HG03469 (cell line): ENCODE measurements around the gene SOWAHB.

ENCODE experiments used
- ATAC-seq: cut with Tn5 transposase; IDR thresholded peaks from one replicate; pipeline ENCODE4 v1.9.1; 2021; ENCODE audit warnings: mild to moderate bottlenecking, moderate library complexity, moderate number of reproducible peaks; ENCODE audit not compliant: unreplicated experiment

Gene SOWAHB

DNA sequence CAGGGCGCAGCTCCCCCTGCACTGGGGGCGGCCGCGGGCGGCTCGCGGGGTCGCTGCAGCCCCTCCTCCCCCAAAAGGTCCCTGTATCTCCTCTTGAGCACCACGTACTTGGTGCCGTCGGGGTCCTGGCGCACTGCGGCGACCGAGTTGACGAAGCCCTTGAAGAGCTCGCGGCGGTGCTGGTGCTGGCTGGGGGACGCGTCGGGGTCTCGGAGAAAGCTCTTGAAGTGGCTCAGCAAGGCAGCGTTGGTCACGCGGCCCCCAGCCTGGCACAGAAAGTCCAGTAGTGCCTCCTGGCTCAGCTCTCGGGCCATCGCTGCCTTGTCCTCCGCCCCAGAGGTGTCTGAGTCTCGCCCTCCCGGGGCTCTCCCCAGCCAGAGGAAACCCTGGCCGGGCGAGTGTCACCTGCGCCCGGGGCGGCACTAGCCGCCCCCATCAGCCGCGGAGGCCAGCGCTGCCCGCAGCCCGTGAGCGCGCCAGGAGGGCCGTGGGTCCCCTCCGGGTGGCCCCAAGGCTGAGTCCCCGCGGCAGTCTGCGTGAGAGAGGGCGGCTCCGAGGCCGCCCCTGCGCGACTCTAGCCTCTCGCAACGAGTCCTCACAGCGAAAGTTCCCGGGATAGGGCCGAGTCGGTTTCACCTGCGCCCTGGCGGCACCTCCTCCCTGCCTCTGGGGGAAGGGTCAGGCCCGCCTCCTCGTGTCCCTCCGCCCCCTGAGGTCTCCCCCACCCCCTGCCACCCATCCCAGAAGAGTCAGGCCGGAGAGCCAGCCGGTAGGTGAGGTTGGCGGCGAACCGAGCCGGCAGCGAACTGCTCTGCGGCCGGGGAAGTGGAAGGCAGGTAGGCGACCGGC lies at the start of gene SOWAHB:
Gene SOWAHB (minus strand): TSS at position 609 of the 849 bp plus-strand sequence. CDS start 295 bp downstream, at position 314.
- no peak for ATAC-seq

DNA sequence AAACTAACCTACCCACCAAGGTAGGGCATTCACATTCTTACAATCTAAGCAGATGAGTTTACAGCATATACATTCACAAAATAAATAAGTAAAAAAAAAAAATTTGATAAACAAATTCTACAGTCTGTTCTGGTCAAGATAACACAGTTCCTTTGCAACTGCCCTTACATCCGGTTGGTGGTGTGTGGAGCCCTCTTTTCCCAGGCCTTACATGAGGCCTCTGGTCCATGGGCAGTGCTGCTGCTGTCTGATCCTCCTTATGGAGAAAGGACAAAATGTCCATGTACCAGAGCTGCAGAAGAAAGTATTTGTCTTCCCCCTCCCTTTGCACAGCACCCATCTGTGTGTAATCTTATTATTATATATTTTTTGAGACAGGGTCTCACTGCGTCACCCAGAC lies 49.4 kb upstream of the SOWAHB start:
- no peak for ATAC-seq

DNA sequence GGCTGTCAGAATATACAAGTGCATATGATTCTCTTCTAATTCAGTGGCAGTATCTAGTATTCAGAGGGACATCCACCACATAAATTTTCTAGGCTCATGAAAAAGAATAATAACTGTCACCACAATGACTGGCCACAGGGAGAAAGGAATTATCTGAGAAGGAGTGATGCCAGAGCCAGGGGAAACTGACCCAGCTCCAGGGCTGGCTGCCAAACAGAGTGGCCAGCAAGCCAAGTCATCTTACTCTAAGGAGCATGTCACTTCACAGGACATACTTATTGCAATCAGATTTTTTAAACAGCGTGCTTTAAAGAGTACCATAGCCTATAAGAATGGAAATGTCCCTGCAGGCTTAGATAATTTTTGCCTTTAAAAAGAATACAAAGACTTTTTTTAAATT lies 45.8 kb upstream of the SOWAHB start:
- ATAC-seq = no peak

- ATAC-seq = no peak
Measured at GRCh38 chr4:76943129-76943620, 45.2 kb upstream of the SOWAHB start.

DNA sequence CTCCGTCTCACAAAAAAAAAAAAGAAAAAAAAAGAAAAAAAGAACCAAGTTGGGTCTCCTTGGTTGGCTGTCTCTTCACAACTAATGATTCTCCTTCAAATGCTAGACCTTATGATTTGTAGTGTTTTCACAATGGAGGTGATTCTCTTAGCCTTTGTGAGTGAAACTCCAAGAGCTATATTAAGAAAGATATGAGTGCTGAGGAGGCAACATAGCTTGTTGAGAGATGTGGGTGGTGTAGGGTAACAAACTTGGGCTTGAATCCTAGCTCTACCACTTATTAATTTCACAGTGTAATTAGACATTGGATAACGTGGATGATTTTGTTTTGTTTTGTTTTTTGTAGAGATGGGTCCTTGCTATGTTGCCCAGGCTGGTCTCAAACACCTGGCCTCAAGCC lies 41.2 kb upstream of the SOWAHB start:
- ATAC-seq = no peak

- no peak for ATAC-seq
Measured at GRCh38 chr4:76931576-76932276, 33.8 kb upstream of the SOWAHB start.

GRCh38 chr4:76931087-76931486 lies 33.1 kb upstream of the SOWAHB start:
- ATAC-seq = no peak

- ATAC-seq = no peak
Measured at GRCh38 chr4:76930685-76931084, 32.7 kb upstream of the SOWAHB start.

GRCh38 chr4:76926841-76927240 lies 28.9 kb upstream of the SOWAHB start:
- no peak for ATAC-seq

DNA sequence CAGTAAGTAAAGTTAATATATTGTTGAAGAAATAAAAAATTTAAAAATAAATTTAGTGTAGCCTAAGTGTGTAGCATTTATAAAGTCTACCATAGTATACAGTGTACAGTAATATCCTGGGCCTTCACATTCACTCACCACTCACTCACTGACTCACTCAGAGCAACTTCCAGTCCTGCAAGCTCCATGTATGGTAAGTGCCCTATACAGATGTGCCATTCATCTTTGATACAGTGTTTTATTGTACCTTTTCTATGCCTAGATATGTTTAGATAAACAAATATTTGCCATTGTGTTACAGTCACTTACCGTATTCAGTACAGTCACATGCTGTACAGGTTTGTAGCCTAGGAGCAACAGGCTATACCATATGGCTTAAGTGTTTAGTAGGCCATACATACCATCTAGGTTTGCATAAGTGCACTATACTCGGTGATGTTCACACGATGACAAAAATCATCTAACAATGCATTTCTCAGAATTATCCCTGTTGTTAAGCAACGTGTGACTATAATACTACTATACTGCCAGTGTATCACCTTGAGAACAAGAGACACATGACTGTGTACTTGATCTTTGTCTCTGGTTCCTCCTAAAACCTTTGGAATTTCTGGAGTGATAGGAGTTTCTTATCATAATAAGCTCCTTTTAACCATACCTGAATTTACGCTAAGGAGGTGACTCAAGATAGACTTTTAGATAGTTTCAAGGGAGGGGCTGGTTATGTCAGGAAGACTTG lies 25.8 kb upstream of the SOWAHB start:
- no peak for ATAC-seq

DNA sequence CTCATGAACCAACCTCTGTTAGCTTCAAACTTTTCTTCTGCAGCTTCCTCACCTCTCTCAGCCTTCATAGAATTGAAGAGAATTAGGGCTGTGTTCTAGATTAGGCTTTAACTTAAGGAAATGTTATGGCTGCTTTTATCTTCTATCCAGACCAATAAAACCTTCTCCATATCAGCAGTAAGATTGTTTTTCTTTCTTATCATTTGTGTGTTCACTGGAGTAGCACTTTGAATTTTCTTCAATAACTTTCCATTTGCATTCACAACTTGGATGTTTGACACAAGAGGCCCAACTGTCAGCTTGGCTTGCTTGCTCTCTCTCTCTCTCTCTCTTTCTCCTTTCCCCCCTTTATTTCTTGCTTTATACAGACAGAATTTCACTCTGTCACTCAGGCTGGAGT lies 22.8 kb upstream of the SOWAHB start:
- ATAC-seq = no peak

GRCh38 chr4:76909711-76910110 lies 11.8 kb upstream of the SOWAHB start:
- no peak for ATAC-seq

DNA sequence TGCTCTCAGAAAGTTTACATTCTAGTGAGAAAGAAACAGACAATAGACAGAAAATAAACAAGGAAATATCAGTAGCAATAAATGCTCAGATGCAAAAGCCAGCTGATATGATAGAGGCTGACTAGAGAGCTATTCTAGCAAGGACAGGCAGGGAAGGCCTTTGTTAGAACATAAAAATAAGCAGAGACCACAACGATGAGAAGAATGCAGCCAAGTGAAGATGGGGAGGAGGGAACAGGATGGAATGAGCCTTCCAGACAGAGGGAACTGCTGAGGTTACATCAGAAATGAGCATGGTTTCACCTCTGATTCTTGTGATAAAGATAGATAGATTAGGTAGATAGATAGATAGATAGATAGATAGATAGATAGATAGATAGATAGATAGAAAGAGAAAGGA lies 7.6 kb upstream of the SOWAHB start:
- ATAC-seq = no peak

DNA sequence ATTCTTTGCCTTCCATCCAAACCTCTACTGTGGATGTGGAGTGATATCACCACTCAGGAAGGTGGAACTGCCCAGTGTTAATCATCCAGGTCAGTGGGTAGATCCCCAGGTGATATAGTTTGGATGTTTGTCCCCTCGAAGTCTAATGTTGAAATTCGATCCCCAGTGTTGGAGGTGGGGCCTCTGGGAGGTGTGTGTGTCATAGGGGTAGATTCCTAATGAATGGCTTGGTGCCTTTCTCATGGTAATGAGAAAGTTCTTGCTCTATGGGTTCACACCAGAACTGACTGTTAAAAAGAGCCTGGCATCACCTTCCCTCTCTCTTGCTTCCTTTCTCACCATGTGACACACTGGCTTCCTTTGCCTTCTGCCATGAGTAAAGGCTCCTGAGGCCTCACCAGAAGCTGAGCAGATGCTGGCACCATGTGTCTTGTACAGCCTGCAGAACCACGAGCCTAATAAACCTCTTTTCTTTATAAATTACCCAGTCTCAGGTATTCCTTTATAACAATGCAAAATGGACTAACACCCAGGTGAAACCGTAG lies 6.8 kb upstream of the SOWAHB start:
- ATAC-seq = no peak

DNA sequence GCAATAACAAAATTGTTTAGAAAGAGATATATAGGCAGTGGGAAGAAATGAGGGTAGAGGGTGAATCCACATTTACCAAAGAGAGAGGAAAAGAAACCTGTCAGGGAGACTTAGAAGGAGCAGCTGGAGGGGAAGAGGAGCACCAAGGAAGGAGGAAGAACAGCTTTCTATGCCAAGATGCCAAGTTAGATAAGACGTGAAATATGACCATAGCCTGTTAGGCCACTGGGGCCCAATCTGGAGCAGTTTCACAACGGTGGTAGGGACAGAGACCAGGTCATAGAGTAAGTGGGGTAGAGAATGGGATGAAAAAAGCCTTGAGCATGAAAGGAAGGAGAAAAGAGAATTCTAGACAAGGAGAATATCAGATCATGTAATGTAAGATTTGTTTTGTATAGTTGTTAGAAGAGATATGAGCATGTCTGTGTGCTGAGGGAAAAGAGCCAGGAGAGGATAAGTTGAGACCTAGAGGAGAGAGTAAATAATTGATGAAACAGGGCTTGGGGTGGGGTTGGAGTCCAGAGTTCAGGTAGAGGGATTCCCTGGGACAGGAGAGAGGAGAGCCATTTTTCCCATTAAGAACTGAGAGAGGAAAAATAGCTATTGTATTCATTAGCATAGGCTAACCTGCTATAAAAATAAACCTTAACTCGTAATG lies 4.4 kb upstream of the SOWAHB start:
- ATAC-seq = no peak

- ATAC-seq = no peak
Measured at GRCh38 chr4:76898949-76899645, 1.2 kb upstream of the SOWAHB start.

DNA sequence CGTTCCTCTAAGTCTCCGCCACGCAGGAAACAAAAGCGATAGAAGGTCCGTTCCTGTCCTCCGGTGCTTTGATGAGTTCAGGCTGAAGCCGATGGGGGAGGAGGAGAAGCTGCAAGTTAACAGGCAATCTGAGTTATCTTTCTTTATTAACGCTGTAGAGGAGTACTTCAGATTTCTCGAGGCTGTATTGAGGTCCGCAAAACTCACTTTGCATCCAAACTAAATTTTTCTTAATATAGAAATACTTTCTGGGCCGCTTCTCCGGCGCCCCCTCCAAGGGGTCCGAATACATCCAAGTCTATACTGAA lies 395 bp upstream of the SOWAHB start:
- ATAC-seq = no peak

GRCh38 chr4:76896614-76897535 lies 1.1 kb downstream of the SOWAHB start:
- ATAC-seq = no peak

- no peak for ATAC-seq
Measured at GRCh38 chr4:76896048-76896447, 1.9 kb downstream of the SOWAHB start.
